ENCODE measurements around the gene LYRM4.

Gene LYRM4

DNA sequence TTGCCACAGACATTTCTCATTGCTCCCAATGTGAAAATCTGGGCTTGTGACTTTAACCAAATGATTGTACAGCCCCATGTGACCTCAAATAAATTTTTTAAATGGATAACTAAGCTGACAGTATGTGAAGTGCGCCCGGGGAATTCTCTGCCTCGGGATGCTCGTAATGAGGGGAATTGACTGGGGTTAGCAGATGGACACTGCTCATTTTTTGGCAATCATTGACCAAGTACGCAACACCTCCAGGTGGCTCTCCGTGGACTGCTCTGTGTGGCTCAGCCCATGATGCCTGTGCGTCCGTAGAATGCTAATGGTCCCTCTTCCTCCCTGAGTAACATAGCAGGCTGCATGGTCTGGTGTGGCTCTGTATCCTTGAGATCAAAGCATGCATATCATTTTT is 42.9 kb upstream of the LYRM4 start:
- Histone ChIP-seq H3K27ac (ENCODE audit: low read length) (peak overlapping the region; percentile 100), H3K4me1 (ENCODE audit: low read length) (peaks cover 76% of the 10 kb centered on the region), H3K36me3 (replicated peaks; ENCODE audit: low read depth, low read length) (peaks cover 2% of the 10 kb centered on the region), H3K4me3 (ENCODE audit: low read length) (peak overlapping the region; percentile 75), H3K79me2 (ENCODE audit: low read length) (peaks cover 72% of the 10 kb centered on the region), H3K4me2 (ENCODE audit: low read length) (peak overlapping the region; percentile 98), H2AFZ (ENCODE audit: low read depth, low read length) (no peak overlapping the region), H3K9me3 (ENCODE audit: insufficient read depth, low read length) (no peaks in the 10 kb centered on the region), H3K27me3 (ENCODE audit: low read depth, low read length) (no peaks in the 10 kb centered on the region), H4K20me1 (ENCODE audit: insufficient read depth, low read length) (no peaks in the 10 kb centered on the region), H3K9ac (ENCODE audit: low read length) (peak overlapping the region; percentile 98)
- TF ChIP-seq EZH2phosphoT487 (IDR thresholded peaks at IDR 0.05; ENCODE audit: low read depth) (no peak), CTCF (IDR thresholded peaks at IDR 0.05; ENCODE audit: low read depth, low read length) (no peak)

DNA sequence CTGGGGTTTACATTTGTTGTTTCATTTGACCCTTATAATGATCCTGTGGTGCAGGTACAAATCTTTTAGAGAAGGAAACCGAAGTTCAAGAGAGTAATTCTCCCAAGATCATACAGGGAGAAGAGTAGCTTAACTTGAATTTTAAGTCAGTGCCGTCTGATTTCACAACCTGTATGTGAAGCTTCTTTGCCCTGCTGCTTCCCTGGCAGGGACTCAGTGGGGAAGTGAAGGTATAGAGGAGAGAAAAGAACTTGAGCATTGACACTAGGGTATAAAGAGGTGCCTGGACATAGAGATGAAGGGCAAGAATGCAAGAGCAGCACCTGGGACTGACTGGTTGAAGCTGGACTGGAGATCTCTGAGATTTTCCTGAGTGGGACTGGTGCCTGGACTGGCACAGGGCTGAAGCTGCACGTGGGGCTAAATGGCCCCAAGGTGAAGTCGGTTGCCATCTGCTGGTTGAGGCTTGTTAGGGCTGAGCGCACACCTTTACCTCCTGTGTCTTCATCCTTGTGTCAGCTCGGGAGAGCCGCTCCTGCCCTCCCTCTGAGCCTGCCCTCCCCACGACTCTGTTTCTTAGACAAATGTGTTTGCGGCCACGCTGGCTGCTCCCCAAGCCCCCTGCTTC is 42.4 kb upstream of the LYRM4 start:
- Histone ChIP-seq H3K4me1 (ENCODE audit: low read length) (peaks cover 82% of the 10 kb centered on the region), H3K36me3 (replicated peaks; ENCODE audit: low read depth, low read length) (peaks cover 1% of the 10 kb centered on the region), H3K4me3 (ENCODE audit: low read length) (peak overlapping the region; percentile 75), H3K27me3 (ENCODE audit: low read depth, low read length) (no peaks in the 10 kb centered on the region), H4K20me1 (ENCODE audit: insufficient read depth, low read length) (no peaks in the 10 kb centered on the region), H2AFZ (ENCODE audit: low read depth, low read length) (no peak overlapping the region), H3K9ac (ENCODE audit: low read length) (peak overlapping the region; percentile 98), H3K9me3 (ENCODE audit: insufficient read depth, low read length) (no peaks in the 10 kb centered on the region), H3K79me2 (ENCODE audit: low read length) (peaks cover 75% of the 10 kb centered on the region), H3K27ac (ENCODE audit: low read length) (peak overlapping the region; percentile 100), H3K4me2 (ENCODE audit: low read length) (peak overlapping the region; percentile 98)
- TF ChIP-seq EZH2phosphoT487 (IDR thresholded peaks at IDR 0.05; ENCODE audit: low read depth) = no peak
- TF ChIP-seq CTCF (IDR thresholded peaks at IDR 0.05; ENCODE audit: low read depth, low read length) = peak; percentile 69

GRCh38 chr6:5302220-5302946 is 41.6 kb upstream of the LYRM4 start:
- H3K4me2 ChIP-seq (ENCODE audit: low read length) = peak overlapping the region; percentile 98
- peak overlapping the region; percentile 98 for H3K9ac ChIP-seq (ENCODE audit: low read length)
- H3K79me2 ChIP-seq (ENCODE audit: low read length) = peaks cover 77% of the 10 kb centered on the region
- H3K4me1 ChIP-seq (ENCODE audit: low read length) = peaks cover 89% of the 10 kb centered on the region
- 0 out of 2 replicates have a peak overlapping the region, but pooled peaks have one; percentile 11 for H2AFZ ChIP-seq (ENCODE audit: low read depth, low read length)
- H3K27ac ChIP-seq (ENCODE audit: low read length) = peak overlapping the region; percentile 100
- H3K9me3 ChIP-seq (ENCODE audit: insufficient read depth, low read length) = no peaks in the 10 kb centered on the region
- peak overlapping the region; percentile 75 for H3K4me3 ChIP-seq (ENCODE audit: low read length)
- no peak for TF ChIP-seq EZH2phosphoT487 (IDR thresholded peaks at IDR 0.05; ENCODE audit: low read depth)
- no peak for TF ChIP-seq CTCF (IDR thresholded peaks at IDR 0.05; ENCODE audit: low read depth, low read length)
- no peaks in the 10 kb centered on the region for H4K20me1 ChIP-seq (ENCODE audit: insufficient read depth, low read length)
- no peaks in the 10 kb centered on the region for H3K36me3 ChIP-seq (replicated peaks; ENCODE audit: low read depth, low read length)
- no peaks in the 10 kb centered on the region for H3K27me3 ChIP-seq (ENCODE audit: low read depth, low read length)

DNA sequence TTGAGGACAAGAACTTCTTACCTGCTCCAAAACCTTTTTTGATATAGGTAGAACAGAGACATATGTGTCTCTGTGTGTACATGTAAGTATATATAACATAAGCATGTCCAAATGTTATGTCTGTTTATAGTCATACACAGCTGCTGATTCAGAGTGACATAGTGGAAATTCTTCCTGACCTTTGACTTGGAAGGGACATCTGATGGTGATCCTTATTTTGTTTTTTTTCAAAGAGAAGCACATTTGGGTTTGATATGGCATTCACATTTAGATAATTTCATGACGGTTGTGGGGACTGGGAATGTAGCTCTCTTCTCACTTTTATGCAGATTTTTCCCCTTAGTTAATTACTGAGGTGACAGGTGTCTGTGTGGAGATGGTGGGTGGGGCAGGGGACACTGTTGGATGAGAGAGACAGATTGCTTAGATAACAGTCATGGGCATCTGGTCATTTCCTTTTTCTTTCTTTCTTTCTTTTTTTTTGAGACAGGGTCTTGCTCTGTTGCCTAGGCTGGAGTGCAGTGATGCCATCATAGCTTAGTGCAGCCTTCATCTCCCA is 39.5 kb upstream of the LYRM4 start:
- H3K9me3 ChIP-seq (ENCODE audit: insufficient read depth, low read length) = no peaks in the 10 kb centered on the region
- H3K4me1 ChIP-seq (ENCODE audit: low read length) = peaks cover 75% of the 10 kb centered on the region
- no peaks in the 10 kb centered on the region for H3K27me3 ChIP-seq (ENCODE audit: low read depth, low read length)
- H3K79me2 ChIP-seq (ENCODE audit: low read length) = peaks cover 72% of the 10 kb centered on the region
- H3K27ac ChIP-seq (ENCODE audit: low read length) = peak overlapping the region; percentile 20; the same call in 1 of the 2 replicates
- H3K36me3 ChIP-seq (replicated peaks; ENCODE audit: low read depth, low read length) = no peaks in the 10 kb centered on the region
- no peak overlapping the region for H3K4me3 ChIP-seq (ENCODE audit: low read length)
- TF ChIP-seq EZH2phosphoT487 (IDR thresholded peaks at IDR 0.05; ENCODE audit: low read depth) (no peak), CTCF (IDR thresholded peaks at IDR 0.05; ENCODE audit: low read depth, low read length) (no peak)
- H2AFZ ChIP-seq (ENCODE audit: low read depth, low read length) = no peak overlapping the region
- H3K4me2 ChIP-seq (ENCODE audit: low read length) = 0 out of 2 replicates have a peak overlapping the region, but pooled peaks have one; percentile 9
- H4K20me1 ChIP-seq (ENCODE audit: insufficient read depth, low read length) = no peaks in the 10 kb centered on the region
- H3K9ac ChIP-seq (ENCODE audit: low read length) = no peak overlapping the region
